ENCODE data around the gene RPL29.

The RPL29 gene

GRCh38 chr3:52018319-52019000 is 22.8 kb upstream of the RPL29 start:
- no peaks in the 10 kb centered on the region for H3K36me3 ChIP-seq (ENCODE audit: low read length)
- H3K27me3 ChIP-seq (ENCODE audit: low read length): no peaks in the 10 kb centered on the region
- H3K79me2 ChIP-seq (ENCODE audit: insufficient read depth, low read length): no peaks in the 10 kb centered on the region
- H3K9me2 ChIP-seq (replicated peaks; ENCODE audit: insufficient read depth, low read length): no peaks in the 10 kb centered on the region
- H4K20me1 ChIP-seq (ENCODE audit: low read depth, low read length): no peaks in the 10 kb centered on the region
- H3F3A ChIP-seq (ENCODE audit: insufficient read depth): no peaks in the 10 kb centered on the region
- no peak overlapping the region for H3K9ac ChIP-seq (ENCODE audit: low read length)
- no peak overlapping the region for H3K27ac ChIP-seq (ENCODE audit: low read depth, low read length)
- TF ChIP-seq EZH2phosphoT487 (conservative IDR thresholded peaks at IDR 0.05; ENCODE audit: low read length): no peak
- TF ChIP-seq CTCF (IDR thresholded peaks at IDR 0.05; ENCODE audit: insufficient read depth, low read length, poor library complexity, severe bottlenecking): no peak
- no peak overlapping the region for H3K4me3 ChIP-seq (ENCODE audit: insufficient read depth, low read length, poor library complexity, severe bottlenecking)
- no peak overlapping the region for H2AFZ ChIP-seq (ENCODE audit: low read depth, low read length, severe bottlenecking)
- no peaks in the 10 kb centered on the region for H3K9me3 ChIP-seq (ENCODE audit: insufficient read depth, low read length)
- H3K4me2 ChIP-seq (ENCODE audit: low read depth, low read length, poor library complexity, severe bottlenecking): no peak overlapping the region

GRCh38 chr3:52017586-52017985 is 21.9 kb upstream of the RPL29 start:
- H3K27ac ChIP-seq (ENCODE audit: low read depth, low read length): no peak overlapping the region
- H3K4me2 ChIP-seq (ENCODE audit: low read depth, low read length, poor library complexity, severe bottlenecking): no peak overlapping the region
- H3F3A ChIP-seq (ENCODE audit: insufficient read depth): no peaks in the 10 kb centered on the region
- no peak for TF ChIP-seq EZH2phosphoT487 (conservative IDR thresholded peaks at IDR 0.05; ENCODE audit: low read length)
- no peak overlapping the region for H2AFZ ChIP-seq (ENCODE audit: low read depth, low read length, severe bottlenecking)
- no peak overlapping the region for H3K9ac ChIP-seq (ENCODE audit: low read length)
- no peaks in the 10 kb centered on the region for H3K27me3 ChIP-seq (ENCODE audit: low read length)
- H3K36me3 ChIP-seq (ENCODE audit: low read length): no peaks in the 10 kb centered on the region
- no peaks in the 10 kb centered on the region for H3K9me2 ChIP-seq (replicated peaks; ENCODE audit: insufficient read depth, low read length)
- no peaks in the 10 kb centered on the region for H3K9me3 ChIP-seq (ENCODE audit: insufficient read depth, low read length)
- H4K20me1 ChIP-seq (ENCODE audit: low read depth, low read length): no peaks in the 10 kb centered on the region
- H3K4me3 ChIP-seq (ENCODE audit: insufficient read depth, low read length, poor library complexity, severe bottlenecking): no peak overlapping the region
- H3K79me2 ChIP-seq (ENCODE audit: insufficient read depth, low read length): no peaks in the 10 kb centered on the region

- no peaks in the 10 kb centered on the region for H3F3A ChIP-seq (ENCODE audit: insufficient read depth)
- H3K27me3 ChIP-seq (ENCODE audit: low read length): no peaks in the 10 kb centered on the region
- H3K4me2 ChIP-seq (ENCODE audit: low read depth, low read length, poor library complexity, severe bottlenecking): no peak overlapping the region
- no peak overlapping the region for H3K4me3 ChIP-seq (ENCODE audit: insufficient read depth, low read length, poor library complexity, severe bottlenecking)
- no peaks in the 10 kb centered on the region for H3K9me3 ChIP-seq (ENCODE audit: insufficient read depth, low read length)
- H3K27ac ChIP-seq (ENCODE audit: low read depth, low read length): no peak overlapping the region
- no peaks in the 10 kb centered on the region for H3K9me2 ChIP-seq (replicated peaks; ENCODE audit: insufficient read depth, low read length)
- TF ChIP-seq CTCF (IDR thresholded peaks at IDR 0.05; ENCODE audit: insufficient read depth, low read length, poor library complexity, severe bottlenecking) (no peak), EZH2phosphoT487 (conservative IDR thresholded peaks at IDR 0.05; ENCODE audit: low read length) (no peak)
- H3K79me2 ChIP-seq (ENCODE audit: insufficient read depth, low read length): no peaks in the 10 kb centered on the region
- no peaks in the 10 kb centered on the region for H3K36me3 ChIP-seq (ENCODE audit: low read length)
- H2AFZ ChIP-seq (ENCODE audit: low read depth, low read length, severe bottlenecking): no peak overlapping the region
- H3K9ac ChIP-seq (ENCODE audit: low read length): no peak overlapping the region
- no peaks in the 10 kb centered on the region for H4K20me1 ChIP-seq (ENCODE audit: low read depth, low read length)
These were observed 19.9 kb upstream of the RPL29 start for GRCh38 chr3:52015438-52016228.

- Histone ChIP-seq H3K9ac (ENCODE audit: low read length) (no peak overlapping the region), H4K20me1 (ENCODE audit: low read depth, low read length) (no peaks in the 10 kb centered on the region), H3F3A (ENCODE audit: insufficient read depth) (no peaks in the 10 kb centered on the region), H3K36me3 (ENCODE audit: low read length) (no peaks in the 10 kb centered on the region), H3K9me2 (replicated peaks; ENCODE audit: insufficient read depth, low read length) (no peaks in the 10 kb centered on the region), H2AFZ (ENCODE audit: low read depth, low read length, severe bottlenecking) (no peak overlapping the region), H3K9me3 (ENCODE audit: insufficient read depth, low read length) (no peaks in the 10 kb centered on the region), H3K27ac (ENCODE audit: low read depth, low read length) (no peak overlapping the region), H3K79me2 (ENCODE audit: insufficient read depth, low read length) (no peaks in the 10 kb centered on the region), H3K4me3 (ENCODE audit: insufficient read depth, low read length, poor library complexity, severe bottlenecking) (no peak overlapping the region), H3K4me2 (ENCODE audit: low read depth, low read length, poor library complexity, severe bottlenecking) (no peak overlapping the region), H3K27me3 (ENCODE audit: low read length) (no peaks in the 10 kb centered on the region)
- TF ChIP-seq CTCF (IDR thresholded peaks at IDR 0.05; ENCODE audit: insufficient read depth, low read length, poor library complexity, severe bottlenecking) (no peak), EZH2phosphoT487 (conservative IDR thresholded peaks at IDR 0.05; ENCODE audit: low read length) (no peak)
These were observed 18.9 kb upstream of the RPL29 start for GRCh38 chr3:52014613-52015012.

Measured in SU-DHL-6 (cell line).